Colon (tissue), 2 donors: ENCODE results near the gene PTPRN2.
"Not testable (repeated sequence)": the region's sequence is repeated elsewhere in the genome, so short reads cannot be mapped to it uniquely, and the experiment has no call there.

ENCODE experiments used
- FAIRE-seq: peaks from 2 replicates; lab custom pipeline; 2012; peaks lifted over from hg19 to GRCh38; lab: Jason Lieb, UNC
- donor health status: control.
- donor health status: control.

The PTPRN2 gene

GRCh38 chr7:158399762-158400161 lies 187.9 kb downstream of the PTPRN2 start:
- FAIRE-seq = no peak

GRCh38 chr7:158398750-158399149 lies 188.9 kb downstream of the PTPRN2 start:
- no peak for FAIRE-seq

- no peak for FAIRE-seq
Observed at GRCh38 chr7:158397885-158398284, 189.7 kb downstream of the PTPRN2 start.

GRCh38 chr7:158396982-158397862 lies 190.4 kb downstream of the PTPRN2 start:
- no peak for FAIRE-seq

GRCh38 chr7:158396301-158396905 lies 191.2 kb downstream of the PTPRN2 start:
- FAIRE-seq = no peak

- no peak for FAIRE-seq
Observed at GRCh38 chr7:158395780-158396278, 191.8 kb downstream of the PTPRN2 start.

- FAIRE-seq = no peak
Observed at GRCh38 chr7:158395349-158395748, 192.3 kb downstream of the PTPRN2 start.

GRCh38 chr7:158394936-158395335 lies 192.7 kb downstream of the PTPRN2 start:
- FAIRE-seq = no peak

GRCh38 chr7:158393926-158394625 lies 193.5 kb downstream of the PTPRN2 start:
- FAIRE-seq = no peak

GRCh38 chr7:158392251-158392650 lies 195.4 kb downstream of the PTPRN2 start:
- FAIRE-seq = no peak

GRCh38 chr7:158391541-158391940 lies 196.1 kb downstream of the PTPRN2 start:
- FAIRE-seq = no peak

GRCh38 chr7:158391141-158391540 lies 196.5 kb downstream of the PTPRN2 start:
- no peak for FAIRE-seq

GRCh38 chr7:158390460-158390859 lies 197.2 kb downstream of the PTPRN2 start:
- FAIRE-seq = no peak

GRCh38 chr7:158389514-158390425 lies 197.9 kb downstream of the PTPRN2 start:
- FAIRE-seq = no peak

GRCh38 chr7:158388928-158389327 lies 198.7 kb downstream of the PTPRN2 start:
- FAIRE-seq = no peak

- no peak for FAIRE-seq
Observed at GRCh38 chr7:158388072-158388471, 199.6 kb downstream of the PTPRN2 start.

GRCh38 chr7:158387546-158387891 lies 200.1 kb downstream of the PTPRN2 start:
- no peak for FAIRE-seq

GRCh38 chr7:158386866-158387545 lies 200.6 kb downstream of the PTPRN2 start:
- no peak for FAIRE-seq

- no peak for FAIRE-seq
Observed at GRCh38 chr7:158386355-158386618, 201.3 kb downstream of the PTPRN2 start.

- not testable (repeated sequence) for FAIRE-seq
Observed at GRCh38 chr7:158385496-158386354, 201.9 kb downstream of the PTPRN2 start.

- FAIRE-seq = no peak
Observed at GRCh38 chr7:158384746-158385145, 202.9 kb downstream of the PTPRN2 start.
